HepG2 (cell line): ENCODE measurements around the gene TRIM44. TPM values are rescaled to one million over a fixed set of nuclear protein-coding genes. Genes with fewer than 3 reads are reported as not detected.

ENCODE experiments used
- ATAC-seq: fragments of 200-7000 bp; cut with Tn5 transposase; 3 replicates; pipeline ENCODE4 v1.9.1; 2020; ENCODE audit warnings: mild to moderate bottlenecking, moderate library complexity
- BruUV-seq: library from RNA; stranded (reverse); fragments of 400-500 nt; replicated peaks from 2 replicates; lab custom pipeline; 2021; lab: Mats Ljungman, UMichigan
- CTCF ChIA-PET: fragments of 300-600 bp; formaldehyde crosslinking; extraction: SDS; loops from one replicate; lab custom pipeline; 2021; ENCODE audit warnings: low total read pairs, inconsistent platforms, low intra/inter-chr PET ratio; lab: Yijun Ruan, JAX
- POLR2A ChIA-PET: fragments of 350-600 bp; sonication (Branson Sonifier 250); formaldehyde crosslinking; loops from one replicate; lab custom pipeline; 2020; ENCODE audit warnings: antibody characterized with exemption, inconsistent platforms; lab: Yijun Ruan, JAX
- DNase-seq: peaks from one replicate; pipeline ENCODE4 v3.0.0-alpha.2; 2015; ENCODE audit warnings: low spot score
- FAIRE-seq: peaks from 3 replicates; lab custom pipeline; 2011; peaks lifted over from hg19 to GRCh38; lab: Jason Lieb, UNC
- H2AFZ ChIP-seq: one replicate; pipeline ENCODE4 v1.6.1; 2011; ENCODE audit warnings: low read length, inconsistent platforms
- H3K27ac ChIP-seq: fragments of 300-600 bp; 3 replicates; pipeline ENCODE4 v1.8.0; 2011; ENCODE audit warnings: mixed run types, mild to moderate bottlenecking, mixed read lengths, low read length, inconsistent platforms; ENCODE audit not compliant: insufficient read depth; ENCODE audit errors: extremely low read length
- H3K27me3 ChIP-seq, 2 experiments: fragments of 200-600 bp in 1 of 2; 2 replicates in 1 of 2; 3 replicates in 1 of 2; pipeline versions ENCODE4 v1.6.0 to v1.8.0; 2011; ENCODE audit warnings: low read length in 2 of 2, mild to moderate bottlenecking in 2 of 2, moderate library complexity in 2 of 2, inconsistent platforms in 1 of 2; ENCODE audit not compliant: insufficient read depth in 2 of 2, control insufficient read depth in 1 of 2
- H3K36me3 ChIP-seq, 2 experiments: fragments of 200-600 bp in 1 of 2; replicated peaks in 1 of 2; 2 replicates in 1 of 2; 3 replicates in 1 of 2; pipeline versions ENCODE4 v1.5.1 to v1.8.0; 2011; ENCODE audit warnings: low read length in 2 of 2, inconsistent platforms in 1 of 2; ENCODE audit not compliant: insufficient read depth in 2 of 2, control insufficient read depth in 1 of 2
- H3K4me1 ChIP-seq: 2 replicates; pipeline ENCODE4 v1.5.1; 2012; ENCODE audit warnings: low read length, inconsistent platforms; ENCODE audit not compliant: insufficient read depth
- H3K4me2 ChIP-seq: 2 replicates; pipeline ENCODE4 v1.6.0; 2011; ENCODE audit warnings: low read depth, low read length, inconsistent platforms
- H3K4me3 ChIP-seq, 3 experiments: fragments of 200-600 bp in 1 of 3; sonication (generic), shearing (Covaris generic) in 1 of 3; replicated peaks in 1 of 3; 2 replicates each; pipeline ENCODE4 v1.5.1; 2011 to 2016; ENCODE audit warnings: low read length in 3 of 3, inconsistent platforms in 2 of 3, low read depth in 2 of 3, mild to moderate bottlenecking in 2 of 3, control low read depth in 1 of 3, mixed read lengths in 1 of 3; ENCODE audit not compliant: insufficient read depth in 1 of 3
- H3K79me2 ChIP-seq: one replicate; pipeline ENCODE4 v1.6.1; 2011; ENCODE audit warnings: low read length, inconsistent platforms; ENCODE audit not compliant: insufficient read depth
- H3K9ac ChIP-seq: 2 replicates; pipeline ENCODE4 v1.6.0; 2011; ENCODE audit warnings: mild to moderate bottlenecking, low read depth, low read length, inconsistent platforms; ENCODE audit not compliant: insufficient read depth
- H3K9me3 ChIP-seq: 2 replicates; pipeline ENCODE4 v1.5.1; 2012; ENCODE audit warnings: mild to moderate bottlenecking, low read length
- H4K20me1 ChIP-seq: 2 replicates; pipeline ENCODE4 v1.6.0; 2011; ENCODE audit warnings: inconsistent platforms, mild to moderate bottlenecking, low read length, moderate library complexity; ENCODE audit not compliant: insufficient read depth
- CHD4 ChIP-seq: fragments of 200-600 bp; sonication (generic); IDR thresholded peaks from 2 replicates; pipeline ENCODE4 v1.7.0; 2017; ENCODE audit warnings: mild to moderate bottlenecking, low read length, borderline replicate concordance
- FOSL2 ChIP-seq: sonication (generic); formaldehyde crosslinking; IDR thresholded peaks from 2 replicates; pipeline ENCODE4 v1.4.0; 2020; ENCODE audit warnings: missing genetic modification reagents
- IRF2 ChIP-seq: IDR thresholded peaks from 2 replicates; pipeline ENCODE4 v1.6.1; 2018; ENCODE audit warnings: missing genetic modification reagents, missing compliant biosample characterization
- LRRFIP1 ChIP-seq: sonication (generic); formaldehyde crosslinking; conservative IDR thresholded peaks from 2 replicates; pipeline ENCODE4 v1.4.0; 2020; ENCODE audit warnings: missing genetic modification reagents
- MAFF ChIP-seq: IDR thresholded peaks from 2 replicates; pipeline ENCODE4 v1.6.1; 2011; ENCODE audit warnings: low read depth, low read length, improper control_type of control experiment
- MAFK ChIP-seq, 2 experiments: IDR thresholded peaks in 1 of 2; conservative IDR thresholded peaks in 1 of 2; 2 replicates each; pipeline ENCODE4 v1.6.1; 2011; ENCODE audit warnings: improper control_type of control experiment in 2 of 2, low read length in 2 of 2
- ZBTB38 ChIP-seq: sonication (generic); formaldehyde crosslinking; IDR thresholded peaks from 2 replicates; pipeline ENCODE4 v1.5.1; 2020; ENCODE audit warnings: mild to moderate bottlenecking, missing genetic modification reagents
- ZNF704 ChIP-seq: sonication (generic); formaldehyde crosslinking; IDR thresholded peaks from 2 replicates; pipeline ENCODE4 v1.8.1; 2023; ENCODE audit warnings: mild to moderate bottlenecking, inconsistent platforms, moderate library complexity, missing genetic modification reagents, borderline replicate concordance
- ZNF761 ChIP-seq: sonication (generic); formaldehyde crosslinking; conservative IDR thresholded peaks from 2 replicates; pipeline ENCODE4 v1.4.0; 2020; ENCODE audit warnings: mild to moderate bottlenecking, missing genetic modification reagents
- WGBS: methylation state at CpG from one replicate; pipeline ENCODE4 v1.1.6; 2017; ENCODE audit warnings: low lambda C conversion rate; 5-methylcytosine and 5-hydroxymethylcytosine counted together
- in situ Hi-C: cut with HindIII; loops from 2 replicates; pipeline ENCODE4 v1.10.0; 2017; ENCODE audit warnings: low pct_unique_long_range_greater_than_20kb; ENCODE audit not compliant: extremely low pct_ligation_motif_present
- intact Hi-C: fragments of 100-400 bp; cut with micrococcal nuclease; formaldehyde crosslinking; loops from one replicate; pipeline ENCODE4 v1.10.0; 2022; ENCODE audit not compliant: unreplicated experiment
- polyA plus RNA-seq, 8 experiments: library from polyadenylated mRNA; depleted of rRNA in 3 of 8; stranded (reverse) in 7 of 8; unstranded in 1 of 8; fragments of >200 nt; fragmentation: Illumina TruSeq in 4 of 8; extraction: Trizol in 4 of 8; gene quantifications; 2 replicates each; pipeline versions ENCODE4 v1.2.1 to v1.2.3, GENCODE V29; 2011 to 2016; ENCODE audit warnings: low read depth in 4 of 8, missing spikeins in 1 of 8, mixed read lengths in 1 of 8; ENCODE audit not compliant: insufficient read depth in 1 of 8
- total RNA-seq, 5 experiments: library from RNA; depleted of rRNA; stranded (reverse); fragments of >200 nt; fragmentation: Illumina TruSeq; extraction: Trizol; gene quantifications; 2 replicates each; pipeline ENCODE4 v1.2.3, GENCODE V29; 2016; ENCODE audit warnings: low read depth in 1 of 5

The TRIM44 gene
- total and polyA plus RNA-seq, 2 of the 13 experiments (the other 11 are each of a cell fraction or from before 2014, with no cell fraction given): 22.7 to 50.3 TPM

GRCh38 chr11:35725885-35726284 is 63.3 kb downstream of the TRIM44 start:
- H3K4me2 ChIP-seq: no peak overlapping the region
- intact Hi-C loops (no loop called here), in situ Hi-C loops (no loop called here)
- POLR2A ChIA-PET: no interaction called here
- H3K4me1 ChIP-seq: no peaks in the 10 kb centered on the region
- H3K79me2 ChIP-seq: no peaks in the 10 kb centered on the region
- H3K27me3 ChIP-seq: no peaks in the 10 kb centered on the region
- BruUV-seq: no TSS peak
- no peak overlapping the region for H3K9ac ChIP-seq
- TF ChIP-seq LRRFIP1 (CRISPR knock-in tag) (no peak), FOSL2 (CRISPR knock-in tag) (0 out of 2 replicates have a peak, but pooled peaks have one; percentile 14)
- peaks cover 1 to 41% of the 10 kb centered on the region in 2 experiments; a peak in 4 of 5 replicates for H3K36me3 ChIP-seq
- H3K4me3 ChIP-seq: no peak overlapping the region
- no peaks in the 10 kb centered on the region for H4K20me1 ChIP-seq
- FAIRE-seq (no peak), DNase-seq (no peak), ATAC-seq (no peak)
- H3K9me3 ChIP-seq: peaks cover 17% of the 10 kb centered on the region
- H3K27ac ChIP-seq: no peak overlapping the region
- CTCF ChIA-PET: no interaction called here
- no peak overlapping the region for H2AFZ ChIP-seq
- WGBS: 89% methylated on average over 2 of the region's 2 CpGs

- Histone ChIP-seq H3K4me2 (no peak overlapping the region), H3K9me3 (peaks cover 21% of the 10 kb centered on the region), H3K9ac (no peak overlapping the region), H2AFZ (no peak overlapping the region), H3K4me3 (no peak overlapping the region), H3K27ac (no peak overlapping the region), H3K4me1 (no peaks in the 10 kb centered on the region), H3K36me3 (peaks cover 1 to 45% of the 10 kb centered on the region in 2 experiments; a peak in 4 of 5 replicates), H3K79me2 (no peaks in the 10 kb centered on the region), H3K27me3 (no peaks in the 10 kb centered on the region), H4K20me1 (no peaks in the 10 kb centered on the region; the same call in 1 of the 2 replicates)
- DNase-seq (no peak), ATAC-seq (no peak), FAIRE-seq (no peak)
- TF ChIP-seq IRF2 (CRISPR knock-in tag) (no peak), MAFK (conservative IDR thresholded peaks at IDR 0.05 in 1 of 2, IDR thresholded peaks at IDR 0.05 in 1 of 2; ENCODE audit: low read length in 2 of 2) (peak; percentile 89 to 95), MAFF (peak; percentile 90), FOSL2 (CRISPR knock-in tag) (no peak), ZBTB38 (CRISPR knock-in tag) (no peak), ZNF704 (CRISPR knock-in tag) (no peak), ZNF761 (CRISPR knock-in tag) (no peak), CHD4 (no peak)
- POLR2A ChIA-PET: no interaction called here
- intact Hi-C loops: no loop called here
- CTCF ChIA-PET: no interaction called here
- 73% methylated on average over 1 of the region's 1 CpG for WGBS
- in situ Hi-C loops: no loop called here
- no TSS peak for BruUV-seq
These were observed 64.6 kb downstream of the TRIM44 start for GRCh38 chr11:35727140-35727539.
